ENCODE data around the gene SEC61A1.

Gene SEC61A1

DNA sequence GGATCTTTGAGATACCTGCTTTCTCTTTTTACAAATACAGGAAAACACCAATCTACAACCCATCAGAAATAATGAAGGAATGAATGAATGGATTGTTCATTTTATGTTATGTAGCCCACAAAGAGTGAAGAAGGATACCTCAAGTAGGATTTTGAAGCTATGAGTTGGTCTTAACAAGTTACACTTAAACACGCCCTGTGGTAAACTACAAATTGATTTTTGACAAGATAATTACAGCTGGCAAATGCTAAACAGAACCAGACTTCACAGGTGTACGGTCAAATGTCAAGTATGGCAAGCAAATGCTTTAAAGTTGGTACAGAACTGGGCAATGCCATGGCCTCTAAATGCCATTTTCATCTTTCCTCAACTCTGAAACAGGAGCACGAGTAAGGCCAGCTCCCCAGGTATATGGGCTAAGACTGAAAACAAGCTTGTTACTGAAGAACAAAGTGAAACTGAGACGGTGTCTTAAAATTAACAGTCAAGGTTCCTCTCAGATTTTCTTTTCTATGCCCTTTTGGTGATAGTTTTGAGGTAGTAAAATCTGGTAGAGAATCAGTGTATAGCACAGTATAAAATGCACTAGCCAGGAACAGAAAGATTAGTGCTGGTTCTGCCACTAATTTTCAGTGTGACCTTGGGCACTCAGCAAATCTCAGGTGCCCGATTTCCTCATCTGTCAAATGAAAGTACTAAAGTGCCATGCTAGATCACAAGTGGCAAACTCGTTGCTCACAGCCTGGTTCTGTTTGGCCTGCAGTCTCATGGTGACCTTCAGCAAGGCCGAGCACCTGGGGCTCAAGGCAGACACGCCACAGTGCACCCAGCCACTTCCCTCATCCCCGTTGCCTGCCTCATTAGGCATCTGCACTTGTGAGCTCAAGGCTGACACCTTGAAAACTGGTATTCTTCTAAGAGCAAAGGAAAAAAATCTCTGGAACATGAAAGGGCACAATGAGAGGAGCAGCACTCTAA, 61.9 kb downstream of the SEC61A1 start:
- DNase-seq, result no peak
